Activated CD4-positive, alpha-beta memory T cell treated with anti-CD3 and anti-CD28 coated beads, Interleukin-2, amount 10 ng/mL, durations not matched to agents 7 days and 5 days (primary cell): ENCODE measurements around the gene NAALADL2. TPM values are rescaled to one million over a fixed set of nuclear protein-coding genes. Genes with fewer than 3 reads are reported as not detected.

Source experiments
- CTCF ChIA-PET: fragments of 350-600 bp; sonication (Branson Sonifier 250); formaldehyde crosslinking; loops from one replicate; lab custom pipeline; 2021; ENCODE audit warnings: antibody characterized with exemption, inconsistent platforms; lab: Charles Lee
- POLR2A ChIA-PET: fragments of 350-600 bp; sonication (Branson Sonifier 250); formaldehyde crosslinking; loops from one replicate; lab custom pipeline; 2021; ENCODE audit warnings: antibody characterized with exemption; lab: Charles Lee
- DNase-seq: peaks from one replicate; pipeline ENCODE4 v3.0.0-alpha.2; 2020
- H3K27ac Mint-ChIP-seq: one replicate; pipeline ENCODE4 v1.8.0; 2021; ENCODE audit warnings: mild to moderate bottlenecking, mixed read lengths
- H3K27me3 Mint-ChIP-seq: one replicate; pipeline ENCODE4 v1.8.0; 2021; ENCODE audit warnings: mixed read lengths
- H3K36me3 Mint-ChIP-seq: one replicate; pipeline ENCODE4 v1.8.0; 2021; ENCODE audit warnings: low read depth, mixed read lengths
- H3K4me1 Mint-ChIP-seq: one replicate; pipeline ENCODE4 v1.8.0; 2021; ENCODE audit warnings: mixed read lengths
- H3K4me3 Mint-ChIP-seq: one replicate; pipeline ENCODE4 v1.8.0; 2021; ENCODE audit warnings: mild to moderate bottlenecking, mixed read lengths
- H3K9me3 Mint-ChIP-seq: one replicate; pipeline ENCODE4 v1.8.0; 2021; ENCODE audit warnings: mixed read lengths
- total RNA-seq, 2 experiments: library from RNA; stranded (reverse); gene quantifications; one replicate each; pipeline ENCODE4 v1.2.3, GENCODE V29; 2021

The NAALADL2 gene
- total RNA-seq, 2 experiments from 2014 or later = not detected

- Mint-ChIP-seq H3K36me3 (no peaks in the 10 kb centered on the region), H3K4me3 (no peak overlapping the region), H3K9me3 (peaks cover 2% of the 10 kb centered on the region), H3K27ac (no peak overlapping the region), H3K27me3 (no peaks in the 10 kb centered on the region), H3K4me1 (no peaks in the 10 kb centered on the region)
- no peak for DNase-seq
- POLR2A ChIA-PET = no interaction called here
- CTCF ChIA-PET = no interaction called here
Observed at GRCh38 chr3:175668300-175668699, 809.2 kb downstream of the NAALADL2 start.

GRCh38 chr3:175670557-175670956, 811.4 kb downstream of the NAALADL2 start:
- POLR2A ChIA-PET = no interaction called here
- CTCF ChIA-PET = no interaction called here
- Mint-ChIP-seq H3K27ac (no peak overlapping the region), H3K4me1 (no peaks in the 10 kb centered on the region), H3K36me3 (no peaks in the 10 kb centered on the region), H3K9me3 (no peaks in the 10 kb centered on the region), H3K27me3 (no peaks in the 10 kb centered on the region), H3K4me3 (no peak overlapping the region)
- no peak for DNase-seq

- ChIA-PET CTCF (no interaction called here), POLR2A (no interaction called here)
- Mint-ChIP-seq H3K9me3 (peaks cover 4% of the 10 kb centered on the region), H3K27ac (no peak overlapping the region), H3K36me3 (no peaks in the 10 kb centered on the region), H3K4me1 (no peaks in the 10 kb centered on the region), H3K4me3 (no peak overlapping the region), H3K27me3 (no peaks in the 10 kb centered on the region)
- DNase-seq = no peak
Observed at GRCh38 chr3:175672119-175672689, 813.1 kb downstream of the NAALADL2 start.

GRCh38 chr3:175679568-175679967, 820.4 kb downstream of the NAALADL2 start:
- DNase-seq = no peak
- Mint-ChIP-seq H3K36me3 (no peaks in the 10 kb centered on the region), H3K4me1 (no peaks in the 10 kb centered on the region), H3K27ac (no peak overlapping the region), H3K4me3 (no peak overlapping the region), H3K27me3 (no peaks in the 10 kb centered on the region), H3K9me3 (peaks cover 4% of the 10 kb centered on the region)
- POLR2A ChIA-PET = no interaction called here
- CTCF ChIA-PET = no interaction called here

GRCh38 chr3:175692256-175692655, 833.1 kb downstream of the NAALADL2 start:
- ChIA-PET POLR2A (no interaction called here), CTCF (no interaction called here)
- no peak overlapping the region for H3K4me3 Mint-ChIP-seq
- no peaks in the 10 kb centered on the region for H3K27me3 Mint-ChIP-seq
- no peaks in the 10 kb centered on the region for H3K9me3 Mint-ChIP-seq
- no peak overlapping the region for H3K27ac Mint-ChIP-seq
- DNase-seq = no peak
- H3K36me3 Mint-ChIP-seq = no peaks in the 10 kb centered on the region
- no peaks in the 10 kb centered on the region for H3K4me1 Mint-ChIP-seq

- Mint-ChIP-seq H3K4me1 (no peaks in the 10 kb centered on the region), H3K27ac (no peak overlapping the region), H3K27me3 (no peaks in the 10 kb centered on the region), H3K4me3 (no peak overlapping the region), H3K36me3 (no peaks in the 10 kb centered on the region), H3K9me3 (no peaks in the 10 kb centered on the region)
- ChIA-PET POLR2A (no interaction called here), CTCF (no interaction called here)
- no peak for DNase-seq
Observed at GRCh38 chr3:175695251-175695650, 836.1 kb downstream of the NAALADL2 start.

GRCh38 chr3:175702956-175703355, 843.8 kb downstream of the NAALADL2 start:
- H3K27ac Mint-ChIP-seq = no peak overlapping the region
- no peak for DNase-seq
- ChIA-PET CTCF (no interaction called here), POLR2A (no interaction called here)
- H3K9me3 Mint-ChIP-seq = peaks cover 7% of the 10 kb centered on the region
- H3K27me3 Mint-ChIP-seq = no peaks in the 10 kb centered on the region
- no peak overlapping the region for H3K4me3 Mint-ChIP-seq
- H3K36me3 Mint-ChIP-seq = no peaks in the 10 kb centered on the region
- H3K4me1 Mint-ChIP-seq = no peaks in the 10 kb centered on the region

GRCh38 chr3:175704366-175705055, 845.4 kb downstream of the NAALADL2 start:
- Mint-ChIP-seq H3K36me3 (no peaks in the 10 kb centered on the region), H3K27ac (no peak overlapping the region), H3K9me3 (peaks cover 7% of the 10 kb centered on the region), H3K4me1 (no peaks in the 10 kb centered on the region), H3K4me3 (no peak overlapping the region), H3K27me3 (no peaks in the 10 kb centered on the region)
- ChIA-PET POLR2A (no interaction called here), CTCF (no interaction called here)
- DNase-seq = no peak

- POLR2A ChIA-PET = no interaction called here
- H3K4me1 Mint-ChIP-seq = no peaks in the 10 kb centered on the region
- CTCF ChIA-PET = no interaction called here
- H3K27ac Mint-ChIP-seq = no peak overlapping the region
- H3K27me3 Mint-ChIP-seq = no peaks in the 10 kb centered on the region
- H3K4me3 Mint-ChIP-seq = no peak overlapping the region
- H3K9me3 Mint-ChIP-seq = no peaks in the 10 kb centered on the region
- H3K36me3 Mint-ChIP-seq = no peaks in the 10 kb centered on the region
- no peak for DNase-seq
Observed at GRCh38 chr3:175713268-175713667, 854.1 kb downstream of the NAALADL2 start.

GRCh38 chr3:175716446-175716845, 857.3 kb downstream of the NAALADL2 start:
- POLR2A ChIA-PET = no interaction called here
- Mint-ChIP-seq H3K27me3 (no peaks in the 10 kb centered on the region), H3K4me3 (no peak overlapping the region), H3K9me3 (peaks cover 3% of the 10 kb centered on the region), H3K27ac (no peak overlapping the region), H3K36me3 (no peaks in the 10 kb centered on the region), H3K4me1 (no peaks in the 10 kb centered on the region)
- CTCF ChIA-PET = no interaction called here
- no peak for DNase-seq

GRCh38 chr3:175726228-175726627, 867.1 kb downstream of the NAALADL2 start:
- POLR2A ChIA-PET = no interaction called here
- DNase-seq = no peak
- H3K27ac Mint-ChIP-seq = no peak overlapping the region
- no peaks in the 10 kb centered on the region for H3K36me3 Mint-ChIP-seq
- no peaks in the 10 kb centered on the region for H3K4me1 Mint-ChIP-seq
- H3K9me3 Mint-ChIP-seq = no peaks in the 10 kb centered on the region
- H3K4me3 Mint-ChIP-seq = no peak overlapping the region
- no peaks in the 10 kb centered on the region for H3K27me3 Mint-ChIP-seq
- CTCF ChIA-PET = no interaction called here

- H3K27ac Mint-ChIP-seq = no peak overlapping the region
- H3K4me1 Mint-ChIP-seq = no peaks in the 10 kb centered on the region
- ChIA-PET CTCF (no interaction called here), POLR2A (no interaction called here)
- no peak overlapping the region for H3K4me3 Mint-ChIP-seq
- H3K36me3 Mint-ChIP-seq = no peaks in the 10 kb centered on the region
- H3K9me3 Mint-ChIP-seq = peaks cover 4% of the 10 kb centered on the region
- no peaks in the 10 kb centered on the region for H3K27me3 Mint-ChIP-seq
- DNase-seq = no peak
Observed at GRCh38 chr3:175728566-175728965, 869.4 kb downstream of the NAALADL2 start.

- POLR2A ChIA-PET = no interaction called here
- no peak overlapping the region for H3K4me3 Mint-ChIP-seq
- DNase-seq = no peak
- H3K36me3 Mint-ChIP-seq = no peaks in the 10 kb centered on the region
- CTCF ChIA-PET = no interaction called here
- H3K9me3 Mint-ChIP-seq = peaks cover 7% of the 10 kb centered on the region
- no peak overlapping the region for H3K27ac Mint-ChIP-seq
- no peaks in the 10 kb centered on the region for H3K4me1 Mint-ChIP-seq
- H3K27me3 Mint-ChIP-seq = no peaks in the 10 kb centered on the region
Observed at GRCh38 chr3:175729466-175729865, 870.3 kb downstream of the NAALADL2 start.

- Mint-ChIP-seq H3K36me3 (no peaks in the 10 kb centered on the region), H3K9me3 (peaks cover 14% of the 10 kb centered on the region), H3K27ac (no peak overlapping the region), H3K4me3 (no peak overlapping the region), H3K4me1 (no peaks in the 10 kb centered on the region), H3K27me3 (no peaks in the 10 kb centered on the region)
- POLR2A ChIA-PET = no interaction called here
- no peak for DNase-seq
- CTCF ChIA-PET = no interaction called here
Observed at GRCh38 chr3:175731543-175731942, 872.4 kb downstream of the NAALADL2 start.
